Peyer's patch (tissue), 4 donors: ENCODE measurements around the gene NOS1AP.

Experiments used
- CTCF ChIP-seq, 6 experiments: fragments of 450-650 bp in 4 of 6; fragments of 200-600 bp in 2 of 6; sonication (generic) in 1 of 6; IDR thresholded peaks; one replicate each; pipeline ENCODE4 v1.5.1; 2017 to 2019; ENCODE audit warnings: antibody characterized with exemption in 6 of 6, mild to moderate bottlenecking in 3 of 6, moderate library complexity in 1 of 6
- POLR2A ChIP-seq, 2 donors: fragments of 450-650 bp; IDR thresholded peaks; one replicate each; pipeline ENCODE4 v1.5.1; 2017; ENCODE audit warnings: antibody characterized with exemption in 2 of 2, mild to moderate bottlenecking in 2 of 2, moderate library complexity in 2 of 2

GRCh38 chr1:162070094-162070748 is 730 bp downstream of the NOS1AP start:
- TF ChIP-seq POLR2A (IDR thresholded peaks at IDR 0.05) (no peak), CTCF (IDR thresholded peaks at IDR 0.05) (no peak)
